HUES6 (cell line): ENCODE measurements around the gene ATXN10.
A peak's percentile ranks its signal among the peaks of the same experiment; 100 is the strongest.

Experiments
- H3K27ac ChIP-seq: 2 replicates; pipeline ENCODE4 v1.7.0; 2013; ENCODE audit warnings: low read depth, mild to moderate bottlenecking, low read length, inconsistent platforms
- H3K27me3 ChIP-seq: 2 replicates; pipeline ENCODE4 v1.6.1; 2013; ENCODE audit warnings: low read length; ENCODE audit not compliant: control insufficient read depth, insufficient read depth
- H3K36me3 ChIP-seq: 2 replicates; pipeline ENCODE4 v1.6.1; 2013; ENCODE audit warnings: low read length; ENCODE audit not compliant: control insufficient read depth, insufficient read depth
- H3K4me1 ChIP-seq: 2 replicates; pipeline ENCODE4 v1.6.1; 2013; ENCODE audit warnings: low read length; ENCODE audit not compliant: control insufficient read depth, insufficient read depth
- H3K4me3 ChIP-seq: 2 replicates; pipeline ENCODE4 v1.5.1; 2013; ENCODE audit warnings: low read depth, low read length
- H3K9ac ChIP-seq: one replicate; pipeline ENCODE4 v1.6.1; 2013; ENCODE audit warnings: mild to moderate bottlenecking, low read length
- H3K9me3 ChIP-seq: 2 replicates; pipeline ENCODE4 v1.6.1; 2013; ENCODE audit warnings: low read depth, low read length; ENCODE audit not compliant: control insufficient read depth, insufficient read depth

Gene ATXN10

GRCh38 chr22:45805413-45805812 lies 133.8 kb downstream of the ATXN10 start:
- no peak overlapping the region for H3K4me3 ChIP-seq
- H3K27me3 ChIP-seq = no peaks in the 10 kb centered on the region
- H3K36me3 ChIP-seq = peaks cover 20% of the 10 kb centered on the region
- H3K9ac ChIP-seq = no peak overlapping the region
- no peaks in the 10 kb centered on the region for H3K9me3 ChIP-seq
- 0 out of 2 replicates have a peak, but pooled peaks cover 3% of the 10 kb centered on the region for H3K4me1 ChIP-seq
- H3K27ac ChIP-seq = no peak overlapping the region

GRCh38 chr22:45807156-45807915 lies 135.7 kb downstream of the ATXN10 start:
- no peaks in the 10 kb centered on the region for H3K27me3 ChIP-seq
- H3K4me3 ChIP-seq = no peak overlapping the region
- H3K36me3 ChIP-seq = peaks cover 31% of the 10 kb centered on the region
- H3K4me1 ChIP-seq = 0 out of 2 replicates have a peak, but pooled peaks cover 3% of the 10 kb centered on the region
- H3K9me3 ChIP-seq = no peaks in the 10 kb centered on the region
- no peak overlapping the region for H3K27ac ChIP-seq
- H3K9ac ChIP-seq = no peak overlapping the region

- H3K9me3 ChIP-seq = no peaks in the 10 kb centered on the region
- no peak overlapping the region for H3K9ac ChIP-seq
- H3K27me3 ChIP-seq = no peaks in the 10 kb centered on the region
- peaks cover 3% of the 10 kb centered on the region; the same call in 1 of the 2 replicates for H3K4me1 ChIP-seq
- H3K27ac ChIP-seq = 0 out of 2 replicates have a peak overlapping the region, but pooled peaks have one; percentile 5
- H3K4me3 ChIP-seq = no peak overlapping the region
- H3K36me3 ChIP-seq = peaks cover 40% of the 10 kb centered on the region
These were observed 141.3 kb downstream of the ATXN10 start for GRCh38 chr22:45812910-45813309.

DNA sequence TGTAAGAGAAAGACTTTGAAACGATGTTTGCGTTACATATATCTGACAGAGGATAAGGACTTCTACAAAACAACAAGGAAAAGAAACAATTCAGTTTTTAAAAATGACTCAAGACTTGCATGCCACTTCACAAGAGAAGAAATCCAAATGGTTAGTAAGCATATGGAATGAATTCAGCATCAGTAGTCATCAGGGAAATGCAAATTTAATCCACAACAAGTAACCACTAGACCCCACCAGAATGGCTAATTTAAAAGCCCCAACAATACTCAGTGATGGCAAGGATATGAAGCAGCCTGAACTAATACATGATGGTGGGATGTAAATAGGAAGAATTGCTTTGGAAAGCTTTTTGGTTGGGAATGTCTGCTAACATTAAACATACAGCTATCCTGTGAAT lies 142.6 kb downstream of the ATXN10 start:
- H3K4me1 ChIP-seq = peaks cover 11% of the 10 kb centered on the region; the same call in 1 of the 2 replicates
- H3K27ac ChIP-seq = no peak overlapping the region
- no peak overlapping the region for H3K9ac ChIP-seq
- H3K4me3 ChIP-seq = no peak overlapping the region
- H3K9me3 ChIP-seq = no peaks in the 10 kb centered on the region
- no peaks in the 10 kb centered on the region for H3K27me3 ChIP-seq
- H3K36me3 ChIP-seq = peaks cover 32% of the 10 kb centered on the region

DNA sequence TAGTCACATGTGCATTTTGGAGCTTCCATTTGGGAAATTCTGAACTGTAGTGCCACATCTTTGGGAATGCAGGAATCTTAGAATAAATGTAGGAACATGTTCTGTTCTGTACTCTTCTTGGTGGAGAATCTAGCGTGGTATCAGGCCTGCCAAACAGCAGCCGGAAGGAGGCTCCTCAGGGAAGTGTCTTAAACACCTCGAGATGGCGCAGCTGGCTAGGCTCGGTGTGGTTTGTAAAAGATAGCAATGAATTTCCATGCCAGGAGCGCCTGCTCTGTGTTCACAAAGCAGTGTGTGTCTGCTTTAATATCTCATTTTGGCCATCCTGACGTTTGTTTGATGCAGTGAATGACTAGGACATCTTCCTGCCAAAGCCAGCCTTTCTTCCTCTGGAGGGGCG lies 145.1 kb downstream of the ATXN10 start:
- H3K4me1 ChIP-seq = peaks cover 11% of the 10 kb centered on the region; the same call in 1 of the 2 replicates
- H3K36me3 ChIP-seq = peaks cover 25% of the 10 kb centered on the region
- no peak overlapping the region for H3K4me3 ChIP-seq
- no peaks in the 10 kb centered on the region for H3K9me3 ChIP-seq
- H3K9ac ChIP-seq = no peak overlapping the region
- H3K27me3 ChIP-seq = no peaks in the 10 kb centered on the region
- no peak overlapping the region for H3K27ac ChIP-seq

DNA sequence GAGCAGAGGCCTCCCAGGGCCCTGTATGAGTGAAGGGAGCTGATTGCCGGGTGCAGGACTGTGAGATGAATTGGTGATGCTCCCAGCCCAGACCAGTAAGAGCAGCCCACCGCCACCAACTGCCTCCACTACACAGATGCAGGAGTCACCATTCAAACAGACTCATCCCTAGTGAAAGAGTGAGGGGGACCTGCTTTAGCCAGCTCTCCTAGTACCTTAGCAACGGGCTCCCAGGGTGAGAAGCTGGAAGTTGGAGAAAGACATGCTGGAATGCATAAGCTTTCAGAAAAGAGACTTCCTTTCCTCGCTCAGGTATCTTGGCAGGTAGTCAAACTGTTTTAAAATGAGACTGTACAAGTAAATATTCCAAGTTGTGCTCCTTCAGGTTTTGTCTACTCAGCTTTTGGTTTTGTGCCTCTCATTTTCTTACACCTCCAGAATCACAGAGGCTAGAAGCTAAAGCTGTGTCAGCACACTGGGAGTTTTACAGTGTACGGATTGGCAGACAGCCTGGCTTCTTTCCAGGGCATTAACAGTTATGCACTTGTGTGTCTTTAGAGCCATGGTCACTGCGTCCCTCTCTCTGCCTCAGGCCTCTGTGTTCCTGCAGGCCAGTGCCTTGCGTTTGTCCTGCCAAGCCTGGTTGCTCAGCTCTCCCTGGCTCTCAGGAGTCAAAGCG lies 146.2 kb downstream of the ATXN10 start:
- Histone ChIP-seq H3K27ac (no peak overlapping the region), H3K36me3 (peaks cover 16% of the 10 kb centered on the region), H3K9me3 (no peaks in the 10 kb centered on the region), H3K9ac (no peak overlapping the region), H3K4me1 (peaks cover 11% of the 10 kb centered on the region; the same call in 1 of the 2 replicates), H3K4me3 (no peak overlapping the region), H3K27me3 (no peaks in the 10 kb centered on the region)

DNA sequence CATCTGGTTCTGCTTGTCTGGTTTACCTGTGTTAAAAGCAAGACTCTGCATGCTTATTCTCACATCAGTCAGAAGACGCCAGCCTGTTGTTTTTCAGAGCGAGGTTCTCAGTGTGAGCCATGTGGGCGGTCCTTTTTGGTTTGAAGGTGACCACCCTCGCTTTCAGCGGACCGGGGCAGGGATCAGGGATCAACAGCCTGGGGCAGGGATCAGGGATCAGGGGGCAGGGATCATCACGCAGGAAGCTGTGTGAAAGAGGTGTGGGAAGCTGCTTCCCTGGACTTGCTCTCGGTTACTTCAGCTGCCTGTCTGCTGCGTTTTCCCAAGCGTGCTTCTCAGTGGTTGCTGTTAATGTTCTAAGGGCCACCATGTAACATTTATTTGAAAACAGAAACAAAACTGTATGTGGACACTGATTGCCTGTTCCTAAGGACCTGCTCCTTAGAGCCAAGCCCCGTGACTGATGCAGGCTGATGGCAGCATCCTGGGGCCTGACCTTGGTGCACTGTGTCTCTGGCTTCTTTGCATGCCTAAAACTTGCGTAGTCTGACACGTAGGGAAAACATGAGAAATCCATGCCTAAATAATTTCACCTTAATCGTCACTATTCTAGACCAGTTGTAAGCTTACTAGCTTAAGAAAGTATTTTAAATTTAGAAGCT lies 146.9 kb downstream of the ATXN10 start:
- Histone ChIP-seq H3K27ac (no peak overlapping the region), H3K4me1 (peaks cover 11% of the 10 kb centered on the region; the same call in 1 of the 2 replicates), H3K4me3 (no peak overlapping the region), H3K27me3 (no peaks in the 10 kb centered on the region), H3K9me3 (no peaks in the 10 kb centered on the region), H3K9ac (no peak overlapping the region), H3K36me3 (peaks cover 13% of the 10 kb centered on the region)

- peaks cover 11% of the 10 kb centered on the region for H3K36me3 ChIP-seq
- H3K27me3 ChIP-seq = no peaks in the 10 kb centered on the region
- H3K9me3 ChIP-seq = no peaks in the 10 kb centered on the region
- no peak overlapping the region for H3K4me3 ChIP-seq
- H3K4me1 ChIP-seq = peaks cover 11% of the 10 kb centered on the region; the same call in 1 of the 2 replicates
- no peak overlapping the region for H3K27ac ChIP-seq
- no peak overlapping the region for H3K9ac ChIP-seq
These were observed 147.7 kb downstream of the ATXN10 start for GRCh38 chr22:45819305-45819704.

- H3K27me3 ChIP-seq = no peaks in the 10 kb centered on the region
- no peak overlapping the region for H3K27ac ChIP-seq
- no peak overlapping the region for H3K9ac ChIP-seq
- peaks cover 3% of the 10 kb centered on the region; the same call in 1 of the 2 replicates for H3K4me1 ChIP-seq
- H3K9me3 ChIP-seq = no peaks in the 10 kb centered on the region
- H3K4me3 ChIP-seq = no peak overlapping the region
- peaks cover 8% of the 10 kb centered on the region for H3K36me3 ChIP-seq
These were observed 151.7 kb downstream of the ATXN10 start for GRCh38 chr22:45823336-45823735.

DNA sequence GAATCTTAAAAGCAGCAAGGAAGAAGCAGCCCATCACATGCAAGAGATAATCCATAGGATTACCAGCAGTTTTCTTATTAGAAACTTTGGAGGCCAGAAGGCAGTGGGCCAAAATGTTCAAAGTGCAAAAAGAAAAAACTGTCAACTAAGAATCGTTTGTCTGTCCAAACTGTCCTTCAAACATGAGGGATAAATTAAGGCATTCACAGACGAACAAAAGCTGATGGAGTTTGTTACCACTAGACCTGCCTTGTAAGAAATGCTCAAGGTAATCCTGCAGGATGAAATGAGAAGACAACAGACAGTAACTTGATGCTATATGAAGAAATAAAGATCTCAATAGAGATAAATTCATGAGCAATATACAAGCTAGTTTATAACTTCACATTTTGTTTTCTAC lies 154.9 kb downstream of the ATXN10 start:
- Histone ChIP-seq H3K9ac (no peak overlapping the region), H3K36me3 (peaks cover 8% of the 10 kb centered on the region), H3K4me3 (no peak overlapping the region), H3K27ac (no peak overlapping the region), H3K9me3 (no peaks in the 10 kb centered on the region), H3K4me1 (no peaks in the 10 kb centered on the region), H3K27me3 (no peaks in the 10 kb centered on the region)

DNA sequence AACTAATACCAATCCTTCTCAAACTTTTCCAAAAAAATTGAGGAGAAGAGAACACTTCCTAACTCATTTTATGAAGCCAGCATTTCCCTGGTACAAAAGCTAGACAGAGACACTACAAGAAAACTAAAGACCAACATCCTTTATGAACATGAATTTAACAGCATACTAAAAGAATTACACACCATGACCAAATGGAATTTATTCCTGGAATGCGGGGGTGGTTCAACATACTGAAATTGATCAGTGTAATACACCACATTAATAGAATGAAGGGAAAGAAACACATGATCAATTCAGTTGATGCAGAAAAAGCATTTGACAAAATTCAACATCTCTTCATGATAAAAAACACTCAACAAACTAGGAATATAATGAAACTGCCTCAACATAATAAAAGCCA lies 157.2 kb downstream of the ATXN10 start:
- H3K4me3 ChIP-seq = no peak overlapping the region
- H3K9ac ChIP-seq = no peak overlapping the region
- H3K27me3 ChIP-seq = no peaks in the 10 kb centered on the region
- peaks cover 10% of the 10 kb centered on the region for H3K36me3 ChIP-seq
- no peaks in the 10 kb centered on the region for H3K9me3 ChIP-seq
- H3K27ac ChIP-seq = no peak overlapping the region
- no peaks in the 10 kb centered on the region for H3K4me1 ChIP-seq
